Measurements from ENCODE around the gene DAND5. TPM values are rescaled to one million over a fixed set of nuclear protein-coding genes. Genes with fewer than 3 reads are reported as not detected.
A peak's percentile ranks its signal among the peaks of the same experiment; 100 is the strongest.
"Not testable (repeated sequence)": the region's sequence is repeated elsewhere in the genome, so short reads cannot be mapped to it uniquely, and the experiment has no call there.

DAND5 gene
- total RNA-seq, 6 donors from 2014 or later: not detected

DNA sequence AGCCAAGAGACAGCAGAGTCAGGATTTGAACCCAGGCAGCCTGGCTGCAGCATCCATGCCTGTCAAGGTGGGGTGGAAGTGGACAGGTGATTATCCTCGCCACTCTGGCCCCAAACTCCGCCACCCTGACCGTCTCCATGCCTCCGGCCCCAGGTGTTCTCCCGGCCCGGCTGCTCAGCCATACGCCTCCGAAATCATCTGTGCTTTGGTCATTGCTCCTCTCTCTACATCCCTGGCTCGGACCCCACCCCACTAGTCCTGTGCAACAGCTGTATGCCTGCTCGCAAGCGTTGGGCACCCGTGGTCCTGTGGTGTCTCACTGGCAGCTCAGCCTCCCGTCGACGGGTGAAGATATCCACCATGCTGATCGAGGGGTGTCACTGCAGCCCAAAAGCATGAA lies 3.9 kb downstream of the DAND5 start:
- WGBS, 2 donors: 87 to 89% methylated on average over 16 of the region's 16 CpGs
- DNase-seq (no peak), ATAC-seq (ENCODE audit: low FRiP score in 2 of 2) (no peak)
- Histone ChIP-seq H3K4me1 (peaks cover 0 to 3% (median 0%) of the 10 kb centered on the region in 4 donors), H3K27ac (no peak overlapping the region), H3K36me3 (no peaks in the 10 kb centered on the region), H3K9me3 (no peaks in the 10 kb centered on the region), H3K4me3 (no peak overlapping the region), H3K27me3 (no peaks in the 10 kb centered on the region)
- TF ChIP-seq EP300 (IDR thresholded peaks at IDR 0.05): no peak
- no peak for TF ChIP-seq POLR2AphosphoS5 (IDR thresholded peaks at IDR 0.05)
- TF ChIP-seq, protein P1, sequence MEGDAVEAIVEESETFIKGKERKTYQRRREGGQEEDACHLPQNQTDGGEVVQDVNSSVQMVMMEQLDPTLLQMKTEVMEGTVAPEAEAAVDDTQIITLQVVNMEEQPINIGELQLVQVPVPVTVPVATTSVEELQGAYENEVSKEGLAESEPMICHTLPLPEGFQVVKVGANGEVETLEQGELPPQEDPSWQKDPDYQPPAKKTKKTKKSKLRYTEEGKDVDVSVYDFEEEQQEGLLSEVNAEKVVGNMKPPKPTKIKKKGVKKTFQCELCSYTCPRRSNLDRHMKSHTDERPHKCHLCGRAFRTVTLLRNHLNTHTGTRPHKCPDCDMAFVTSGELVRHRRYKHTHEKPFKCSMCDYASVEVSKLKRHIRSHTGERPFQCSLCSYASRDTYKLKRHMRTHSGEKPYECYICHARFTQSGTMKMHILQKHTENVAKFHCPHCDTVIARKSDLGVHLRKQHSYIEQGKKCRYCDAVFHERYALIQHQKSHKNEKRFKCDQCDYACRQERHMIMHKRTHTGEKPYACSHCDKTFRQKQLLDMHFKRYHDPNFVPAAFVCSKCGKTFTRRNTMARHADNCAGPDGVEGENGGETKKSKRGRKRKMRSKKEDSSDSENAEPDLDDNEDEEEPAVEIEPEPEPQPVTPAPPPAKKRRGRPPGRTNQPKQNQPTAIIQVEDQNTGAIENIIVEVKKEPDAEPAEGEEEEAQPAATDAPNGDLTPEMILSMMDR (IDR thresholded peaks at IDR 0.05): no peak
- no peak for TF ChIP-seq POLR2A (IDR thresholded peaks at IDR 0.05)

DNA sequence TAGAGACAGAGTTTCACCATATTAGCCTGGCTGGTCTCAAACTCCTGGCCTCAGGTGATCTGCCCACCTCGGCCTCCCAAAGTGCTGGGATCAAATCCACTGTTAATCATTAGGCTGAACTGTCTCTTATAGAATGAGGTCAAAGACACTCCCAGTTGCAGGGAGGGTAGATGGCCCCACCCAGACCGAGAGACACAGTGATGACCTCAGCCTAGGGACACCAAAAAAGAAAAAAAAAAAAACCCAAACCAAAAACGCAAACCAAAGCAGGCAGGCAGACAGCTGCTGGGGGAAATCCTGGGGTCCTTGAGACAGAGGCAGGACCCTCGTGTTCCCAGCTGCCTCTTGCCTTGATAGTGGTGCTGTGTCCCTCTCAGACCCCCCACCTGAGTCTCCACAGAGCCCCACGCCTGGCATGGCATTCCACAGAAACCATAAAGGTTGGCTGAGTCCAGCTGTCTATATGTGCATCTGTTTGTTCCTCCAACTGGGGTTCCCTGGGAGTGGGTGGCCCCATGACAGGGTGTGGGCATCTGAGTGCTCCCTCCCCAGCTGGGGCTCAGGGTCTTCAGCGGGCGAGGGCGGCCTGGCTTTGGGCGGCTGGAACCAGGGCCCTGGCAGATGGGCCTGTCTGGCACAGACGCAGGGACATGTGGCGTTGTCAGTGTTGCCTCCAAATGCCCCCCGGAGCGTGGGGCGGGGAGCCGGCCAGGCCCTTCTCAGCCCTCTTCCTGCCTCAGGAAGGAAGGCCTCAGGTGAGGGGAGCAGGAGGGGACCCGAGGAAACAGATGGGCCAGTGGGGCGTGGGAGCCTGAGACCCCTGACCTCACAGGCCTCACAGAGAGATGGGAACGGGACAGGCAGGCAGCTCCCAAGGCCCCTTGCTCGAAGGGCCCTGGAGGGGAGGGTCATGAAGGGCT lies 5.2 kb downstream of the DAND5 start:
- DNase-seq: peak in 1 of 2 donors; percentile 84
- 61 to 71% methylated on average over 8 to 15 of the region's 19 CpGs for WGBS, 2 donors
- Histone ChIP-seq H3K27me3 (no peaks in the 10 kb centered on the region), H3K27ac (no peak overlapping the region), H3K4me1 (peaks cover 0 to 3% (median 0%) of the 10 kb centered on the region in 4 donors), H3K9me3 (no peaks in the 10 kb centered on the region), H3K4me3 (no peak overlapping the region), H3K36me3 (no peaks in the 10 kb centered on the region)
- TF ChIP-seq POLR2A (IDR thresholded peaks at IDR 0.05): no peak
- TF ChIP-seq EP300 (IDR thresholded peaks at IDR 0.05): no peak
- TF ChIP-seq, protein P1 (IDR thresholded peaks at IDR 0.05): no peak
- TF ChIP-seq POLR2AphosphoS5 (IDR thresholded peaks at IDR 0.05): no peak
- ATAC-seq (ENCODE audit: low FRiP score in 2 of 2): no peak

DNA sequence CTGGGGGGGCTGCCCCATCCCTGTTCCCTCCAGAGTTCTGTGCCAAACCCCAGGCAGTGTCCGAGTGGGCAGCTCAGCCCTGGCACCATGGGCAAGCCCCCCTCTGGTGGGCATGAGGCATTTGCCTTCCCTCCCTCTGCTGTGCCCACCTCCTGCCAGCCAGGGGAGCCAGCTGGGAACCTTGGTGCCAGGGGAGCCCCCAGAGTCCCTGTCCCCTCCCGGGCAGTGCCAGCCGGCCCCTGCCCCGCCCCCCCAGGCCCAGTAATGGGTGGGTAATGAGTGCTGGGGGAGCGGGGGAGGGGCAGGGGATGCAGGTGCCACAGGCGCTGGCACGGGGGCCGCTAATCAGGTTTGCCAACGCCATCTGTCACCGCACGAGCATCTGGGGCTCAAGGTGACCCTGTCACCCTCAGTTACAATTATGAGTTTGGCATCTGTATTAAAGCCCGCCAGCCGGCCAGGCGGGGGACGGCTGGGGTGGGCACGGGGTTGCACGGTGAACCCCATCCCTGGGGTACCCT lies 5.9 kb downstream of the DAND5 start:
- no peak overlapping the region for H3K4me3 ChIP-seq
- TF ChIP-seq POLR2A (IDR thresholded peaks at IDR 0.05): no peak
- no peak for TF ChIP-seq POLR2AphosphoS5 (IDR thresholded peaks at IDR 0.05)
- no peak for TF ChIP-seq EP300 (IDR thresholded peaks at IDR 0.05)
- TF ChIP-seq, protein P1 (IDR thresholded peaks at IDR 0.05): no peak
- no peaks in the 10 kb centered on the region for H3K36me3 ChIP-seq
- no peak for ATAC-seq (ENCODE audit: low FRiP score in 2 of 2)
- H3K27me3 ChIP-seq: no peaks in the 10 kb centered on the region
- 70% methylated on average over 14 of the region's 17 CpGs; no CpG with 5 or more reads in 1 of the 2 donors for WGBS, 2 donors
- no peak for DNase-seq
- no peak overlapping the region for H3K27ac ChIP-seq
- H3K4me1 ChIP-seq: peaks cover 0 to 3% (median 0%) of the 10 kb centered on the region in 4 donors
- H3K9me3 ChIP-seq: no peaks in the 10 kb centered on the region

DNA sequence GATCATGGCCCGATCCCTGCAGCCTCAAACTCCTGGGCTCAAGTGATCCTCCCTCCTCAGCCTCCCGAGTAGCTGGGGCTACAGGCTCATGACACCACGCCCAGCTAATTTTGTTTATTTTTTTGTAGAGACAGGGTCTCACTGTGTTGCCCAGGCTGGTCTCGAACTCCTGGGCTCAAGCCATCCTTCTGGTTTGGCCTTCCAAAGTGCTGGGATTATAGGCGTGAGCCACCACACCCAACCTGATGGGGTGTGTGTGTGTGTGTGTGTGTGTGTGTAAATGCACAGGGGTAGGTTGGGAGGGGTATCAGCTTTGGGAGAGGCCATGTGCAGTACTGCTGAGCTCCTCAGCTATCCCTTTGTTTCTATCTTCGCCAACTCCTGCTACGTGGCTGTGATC lies 6.7 kb downstream of the DAND5 start:
- 83% methylated on average over 6 to 7 of the region's 7 CpGs for WGBS, 2 donors
- not testable (repeated sequence) for H3K9me3 ChIP-seq; H3K4me3 ChIP-seq; H3K36me3 ChIP-seq; H3K27ac ChIP-seq; H3K4me1 ChIP-seq; DNase-seq; H3K27me3 ChIP-seq; ATAC-seq (ENCODE audit: low FRiP score in 2 of 2)

DNA sequence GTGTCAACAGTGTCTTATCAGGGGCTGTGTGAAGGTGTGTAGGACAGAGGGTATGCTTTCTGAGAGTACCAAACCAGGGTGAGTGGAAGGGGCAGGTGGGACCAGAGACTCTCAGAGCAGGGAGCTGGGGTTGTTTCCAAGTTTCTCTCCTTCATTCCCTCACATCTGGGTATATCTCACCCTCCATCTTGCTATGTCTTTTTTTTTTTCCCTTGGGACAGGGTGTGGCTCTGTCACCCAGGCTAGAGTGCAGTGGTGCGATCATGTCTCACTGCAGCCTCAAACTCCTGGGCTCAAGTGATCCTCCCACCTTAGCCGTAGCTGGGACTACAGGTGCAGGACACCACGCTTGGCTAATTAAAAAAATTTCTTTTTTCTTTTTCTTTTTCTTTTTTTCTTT lies 10.6 kb downstream of the DAND5 start:
- H3K4me3 ChIP-seq: no peak overlapping the region
- ATAC-seq (ENCODE audit: low FRiP score in 2 of 2) (no peak), DNase-seq (no peak)
- H3K9me3 ChIP-seq: no peaks in the 10 kb centered on the region
- TF ChIP-seq EP300 (IDR thresholded peaks at IDR 0.05) (no peak), POLR2AphosphoS5 (IDR thresholded peaks at IDR 0.05) (no peak), POLR2A (IDR thresholded peaks at IDR 0.05) (no peak)
- TF ChIP-seq, protein P1 (IDR thresholded peaks at IDR 0.05): no peak
- 91 to 92% methylated on average over 3 of the region's 3 CpGs for WGBS, 2 donors
- H3K36me3 ChIP-seq: no peaks in the 10 kb centered on the region
- H3K27ac ChIP-seq: no peak overlapping the region
- no peaks in the 10 kb centered on the region for H3K27me3 ChIP-seq
- H3K4me1 ChIP-seq: peaks cover 10 to 20% (median 18%) of the 10 kb centered on the region in 4 donors
